ENCODE data around the gene MED12.

Gene MED12

GRCh38 chrX:71111921-71112431 is 6.4 kb upstream of the MED12 start:
- DNase-seq (ENCODE audit: low read depth in 1 of 2, low spot score in 1 of 2) = no peak
- no peak for TF ChIP-seq JUND (IDR thresholded peaks at IDR 0.05; ENCODE audit: low read depth)
- in situ Hi-C loops (cut with HindIII; ENCODE audit: low pct_unique_long_range_greater_than_20kb, low sequenced_read_pairs) = no loop called here

- in situ Hi-C loops (cut with HindIII; ENCODE audit: low pct_unique_long_range_greater_than_20kb, low sequenced_read_pairs) = no loop called here
- no peak for TF ChIP-seq JUND (IDR thresholded peaks at IDR 0.05; ENCODE audit: low read depth)
- no peak for DNase-seq (ENCODE audit: low read depth in 1 of 2, low spot score in 1 of 2)
These were observed 1.0 kb upstream of the MED12 start for GRCh38 chrX:71117358-71117757.

- TF ChIP-seq JUND (IDR thresholded peaks at IDR 0.05; ENCODE audit: low read depth) = no peak
- in situ Hi-C loops (cut with HindIII; ENCODE audit: low pct_unique_long_range_greater_than_20kb, low sequenced_read_pairs) = no loop called here
- DNase-seq (ENCODE audit: low read depth in 1 of 2, low spot score in 1 of 2) = no peak
These were observed 664 bp downstream of the MED12 start for GRCh38 chrX:71118985-71119535.

GRCh38 chrX:71128166-71128833 is 9.9 kb downstream of the MED12 start:
- DNase-seq (ENCODE audit: low read depth in 1 of 2, low spot score in 1 of 2) = no peak
- TF ChIP-seq JUND (IDR thresholded peaks at IDR 0.05; ENCODE audit: low read depth) = no peak

GRCh38 chrX:71128915-71129765 is 10.7 kb downstream of the MED12 start:
- TF ChIP-seq JUND (IDR thresholded peaks at IDR 0.05; ENCODE audit: low read depth) = no peak
- in situ Hi-C loops (cut with HindIII; ENCODE audit: low pct_unique_long_range_greater_than_20kb, low sequenced_read_pairs) = no loop called here
- DNase-seq (ENCODE audit: low read depth in 1 of 2, low spot score in 1 of 2) = peak; percentile 23 to 60

More at GRCh38 chrX:71128166-71128833, 9.9 kb downstream of the MED12 start:
- in situ Hi-C loops (cut with HindIII; ENCODE audit: low pct_unique_long_range_greater_than_20kb, low sequenced_read_pairs) = no loop called here

GRCh38 chrX:71131510-71131909 is 13.1 kb downstream of the MED12 start:
- TF ChIP-seq JUND (IDR thresholded peaks at IDR 0.05; ENCODE audit: low read depth) = no peak
- in situ Hi-C loops (cut with HindIII; ENCODE audit: low pct_unique_long_range_greater_than_20kb, low sequenced_read_pairs) = no loop called here
- no peak for DNase-seq (ENCODE audit: low read depth in 1 of 2, low spot score in 1 of 2)

GRCh38 chrX:71140440-71140839 is 22.0 kb downstream of the MED12 start:
- in situ Hi-C loops (cut with HindIII; ENCODE audit: low pct_unique_long_range_greater_than_20kb, low sequenced_read_pairs) = no loop called here
- no peak for TF ChIP-seq JUND (IDR thresholded peaks at IDR 0.05; ENCODE audit: low read depth)
- no peak for DNase-seq (ENCODE audit: low read depth in 1 of 2, low spot score in 1 of 2)

- in situ Hi-C loops (cut with HindIII; ENCODE audit: low pct_unique_long_range_greater_than_20kb, low sequenced_read_pairs) = no loop called here
- no peak for DNase-seq (ENCODE audit: low read depth in 1 of 2, low spot score in 1 of 2)
- TF ChIP-seq JUND (IDR thresholded peaks at IDR 0.05; ENCODE audit: low read depth) = no peak
These were observed 25.1 kb downstream of the MED12 start for GRCh38 chrX:71143508-71143907.

- DNase-seq (ENCODE audit: low read depth in 1 of 2, low spot score in 1 of 2) = no peak
- no peak for TF ChIP-seq JUND (IDR thresholded peaks at IDR 0.05; ENCODE audit: low read depth)
- in situ Hi-C loops (cut with HindIII; ENCODE audit: low pct_unique_long_range_greater_than_20kb, low sequenced_read_pairs) = no loop called here
These were observed 26.3 kb downstream of the MED12 start, which contains the start of gene NLGN3 for GRCh38 chrX:71144651-71145050. TSS of gene NLGN3 (plus strand) at chrX:71144841. CDS start at chrX:71147750, 2,909 bp downstream.

- DNase-seq (ENCODE audit: low read depth in 1 of 2, low spot score in 1 of 2) = no peak
- in situ Hi-C loops (cut with HindIII; ENCODE audit: low pct_unique_long_range_greater_than_20kb, low sequenced_read_pairs) = no loop called here
- no peak for TF ChIP-seq JUND (IDR thresholded peaks at IDR 0.05; ENCODE audit: low read depth)
These were observed 29.3 kb downstream of the MED12 start for GRCh38 chrX:71147496-71148277.

- no peak for DNase-seq (ENCODE audit: low read depth in 1 of 2, low spot score in 1 of 2)
- in situ Hi-C loops (cut with HindIII; ENCODE audit: low pct_unique_long_range_greater_than_20kb, low sequenced_read_pairs) = no loop called here
- no peak for TF ChIP-seq JUND (IDR thresholded peaks at IDR 0.05; ENCODE audit: low read depth)
These were observed 29.9 kb downstream of the MED12 start for GRCh38 chrX:71148278-71148663.

- no peak for DNase-seq (ENCODE audit: low read depth in 1 of 2, low spot score in 1 of 2)
These were observed 33.0 kb downstream of the MED12 start for GRCh38 chrX:71151366-71151765.

More at GRCh38 chrX:71151366-71151765, 33.0 kb downstream of the MED12 start:
- TF ChIP-seq JUND (IDR thresholded peaks at IDR 0.05; ENCODE audit: low read depth) = no peak
- in situ Hi-C loops (cut with HindIII; ENCODE audit: low pct_unique_long_range_greater_than_20kb, low sequenced_read_pairs) = no loop called here

Data from T47D (cell line).